Hepatocyte (in vitro differentiated cells): ENCODE data around the gene ITGB7. TPM values are rescaled to one million over a fixed set of nuclear protein-coding genes. Genes with fewer than 3 reads are reported as not detected.

Source experiments
- DNase-seq: peaks from one replicate; pipeline ENCODE4 v3.0.0-alpha.2; 2016; ENCODE audit warnings: low spot score
- H2AFZ ChIP-seq: fragments of 200-600 bp; sonication (generic); 2 replicates; pipeline ENCODE4 v1.6.0; 2016; ENCODE audit warnings: antibody characterized with exemption, mild to moderate bottlenecking
- H3K27ac ChIP-seq: fragments of 200-600 bp; sonication (generic); 2 replicates; pipeline ENCODE4 v1.5.1; 2016; ENCODE audit warnings: mild to moderate bottlenecking
- H3K27me3 ChIP-seq: fragments of 200-600 bp; sonication (generic); 2 replicates; pipeline ENCODE4 v1.6.1; 2016
- H3K36me3 ChIP-seq: fragments of 200-600 bp; sonication (generic); replicated peaks from 2 replicates; pipeline ENCODE4 v1.5.1; 2016; ENCODE audit warnings: low read depth; ENCODE audit not compliant: insufficient read depth
- H3K4me1 ChIP-seq: fragments of 200-600 bp; sonication (generic); 2 replicates; pipeline ENCODE4 v1.5.1; 2016; ENCODE audit warnings: mild to moderate bottlenecking, moderate library complexity; ENCODE audit not compliant: insufficient read depth
- H3K4me2 ChIP-seq: fragments of 200-600 bp; sonication (generic); 2 replicates; pipeline ENCODE4 v1.6.0; 2016
- H3K4me3 ChIP-seq: fragments of 200-600 bp; sonication (generic); 2 replicates; pipeline ENCODE4 v1.5.1; 2016; ENCODE audit warnings: mild to moderate bottlenecking
- H3K79me2 ChIP-seq: fragments of 200-600 bp; sonication (generic); 2 replicates; pipeline ENCODE4 v1.6.0; 2017; ENCODE audit warnings: mild to moderate bottlenecking
- H3K9me2 ChIP-seq: fragments of 200-600 bp; sonication (generic); replicated peaks from 2 replicates; pipeline ENCODE4 v1.6.0; 2017; ENCODE audit warnings: mild to moderate bottlenecking; ENCODE audit not compliant: insufficient read depth
- H3K9me3 ChIP-seq: fragments of 200-600 bp; sonication (generic); 2 replicates; pipeline ENCODE4 v1.5.1; 2016; ENCODE audit warnings: low read depth, mild to moderate bottlenecking
- H4K20me1 ChIP-seq: fragments of 200-600 bp; sonication (generic); 2 replicates; pipeline ENCODE4 v1.6.0; 2016; ENCODE audit warnings: mild to moderate bottlenecking; ENCODE audit not compliant: insufficient read depth, poor library complexity, severe bottlenecking
- EZH2 ChIP-seq: fragments of 200-600 bp; sonication (generic); IDR thresholded peaks from 2 replicates; pipeline ENCODE4 v1.6.1; 2016; ENCODE audit warnings: antibody characterized with exemption, mild to moderate bottlenecking, borderline replicate concordance
- EZH2phosphoT487 ChIP-seq: fragments of 200-600 bp; sonication (generic); IDR thresholded peaks from one replicate; pipeline ENCODE4 v1.6.1; 2018; ENCODE audit warnings: antibody characterized with exemption, mild to moderate bottlenecking, low read depth, moderate library complexity; ENCODE audit not compliant: unreplicated experiment, severe bottlenecking
- WGBS: methylation state at CpG from one replicate; pipeline ENCODE4 v1.1.6; 2016; ENCODE audit warnings: low lambda C conversion rate; ENCODE audit errors: missing lambda C conversion rate; 5-methylcytosine and 5-hydroxymethylcytosine counted together
- polyA plus RNA-seq: library from polyadenylated mRNA; unstranded; fragments of >200 nt; fragmentation: Nextera tagmentation; extraction: Ambion mirVana; gene quantifications from 2 replicates; pipeline ENCODE4 v1.2.1, GENCODE V29; 2016
- total RNA-seq: library from RNA; depleted of rRNA; stranded (reverse); fragments of >200 nt; gene quantifications from 2 replicates; pipeline ENCODE4 v1.2.3, GENCODE V29; 2014
- TF ChIP-seq, protein P1 (sequence below): fragments of 200-600 bp; sonication (generic); IDR thresholded peaks from 2 replicates; pipeline ENCODE4 v1.5.1; 2016; ENCODE audit warnings: antibody characterized with exemption, mild to moderate bottlenecking; ENCODE audit not compliant: poor library complexity

Gene ITGB7
- total and polyA plus RNA-seq, 2 experiments from 2014 or later, result 0.23 TPM; not detected in 1

DNA sequence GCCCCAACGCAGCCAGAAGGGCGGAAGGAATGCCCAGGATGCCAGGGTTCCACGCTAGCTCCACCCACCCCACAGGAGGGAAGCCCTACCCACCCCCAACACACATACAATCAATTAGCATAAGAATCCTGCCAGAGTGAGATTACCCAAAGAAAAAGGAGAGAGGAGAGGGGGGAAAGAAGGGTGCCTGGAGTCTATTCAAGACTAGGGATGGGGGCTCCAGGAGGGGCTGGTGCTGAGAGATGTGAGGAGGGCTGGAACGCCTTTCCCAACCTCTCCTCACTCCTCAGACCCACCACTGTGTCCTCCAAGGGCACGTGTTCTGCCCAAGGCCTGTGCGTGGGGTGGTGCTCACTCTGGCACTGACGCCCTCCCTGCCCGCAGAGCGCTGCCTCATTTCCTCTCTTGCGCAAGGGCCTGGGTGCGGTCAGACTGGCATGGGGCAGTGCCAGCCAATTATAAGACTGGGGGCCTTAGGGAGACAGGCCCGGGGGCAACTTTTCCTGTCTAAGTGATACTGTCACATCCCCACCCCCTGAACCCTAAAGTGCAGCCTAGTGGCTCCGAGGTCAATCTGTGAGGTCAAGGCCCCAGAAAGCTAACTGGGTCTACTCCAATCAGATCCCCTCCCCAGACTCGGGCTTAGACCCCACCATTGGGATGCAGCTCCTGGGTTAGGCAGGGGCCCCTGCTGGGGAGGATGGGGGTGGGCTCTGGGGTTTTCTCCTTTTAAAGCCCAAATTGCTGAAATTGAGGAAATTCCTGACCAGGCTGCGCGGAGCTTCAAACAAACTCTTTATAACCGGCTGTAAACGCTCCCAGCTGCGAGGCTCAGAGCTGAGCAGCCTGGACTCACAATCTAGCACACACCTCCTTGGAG, 10.2 kb upstream of the ITGB7 start:
- WGBS, result 43% methylated on average over 19 of the region's 19 CpGs
- H3K9me3 ChIP-seq, result no peaks in the 10 kb centered on the region
- no peak overlapping the region for H2AFZ ChIP-seq
- peaks cover 57% of the 10 kb centered on the region for H3K79me2 ChIP-seq
- H3K4me1 ChIP-seq, result peaks cover 39% of the 10 kb centered on the region
- H3K4me2 ChIP-seq, result peak overlapping the region; percentile 98
- H3K27me3 ChIP-seq, result no peaks in the 10 kb centered on the region
- no peaks in the 10 kb centered on the region for H3K36me3 ChIP-seq
- H4K20me1 ChIP-seq, result peaks cover 21% of the 10 kb centered on the region
- no peak for DNase-seq
- TF ChIP-seq EZH2 (no peak), EZH2phosphoT487 (no peak)
- TF ChIP-seq, protein P1, sequence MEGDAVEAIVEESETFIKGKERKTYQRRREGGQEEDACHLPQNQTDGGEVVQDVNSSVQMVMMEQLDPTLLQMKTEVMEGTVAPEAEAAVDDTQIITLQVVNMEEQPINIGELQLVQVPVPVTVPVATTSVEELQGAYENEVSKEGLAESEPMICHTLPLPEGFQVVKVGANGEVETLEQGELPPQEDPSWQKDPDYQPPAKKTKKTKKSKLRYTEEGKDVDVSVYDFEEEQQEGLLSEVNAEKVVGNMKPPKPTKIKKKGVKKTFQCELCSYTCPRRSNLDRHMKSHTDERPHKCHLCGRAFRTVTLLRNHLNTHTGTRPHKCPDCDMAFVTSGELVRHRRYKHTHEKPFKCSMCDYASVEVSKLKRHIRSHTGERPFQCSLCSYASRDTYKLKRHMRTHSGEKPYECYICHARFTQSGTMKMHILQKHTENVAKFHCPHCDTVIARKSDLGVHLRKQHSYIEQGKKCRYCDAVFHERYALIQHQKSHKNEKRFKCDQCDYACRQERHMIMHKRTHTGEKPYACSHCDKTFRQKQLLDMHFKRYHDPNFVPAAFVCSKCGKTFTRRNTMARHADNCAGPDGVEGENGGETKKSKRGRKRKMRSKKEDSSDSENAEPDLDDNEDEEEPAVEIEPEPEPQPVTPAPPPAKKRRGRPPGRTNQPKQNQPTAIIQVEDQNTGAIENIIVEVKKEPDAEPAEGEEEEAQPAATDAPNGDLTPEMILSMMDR, result no peak
- H3K27ac ChIP-seq, result peak overlapping the region; percentile 100
- H3K9me2 ChIP-seq, result no peaks in the 10 kb centered on the region
- H3K4me3 ChIP-seq, result no peak overlapping the region

DNA sequence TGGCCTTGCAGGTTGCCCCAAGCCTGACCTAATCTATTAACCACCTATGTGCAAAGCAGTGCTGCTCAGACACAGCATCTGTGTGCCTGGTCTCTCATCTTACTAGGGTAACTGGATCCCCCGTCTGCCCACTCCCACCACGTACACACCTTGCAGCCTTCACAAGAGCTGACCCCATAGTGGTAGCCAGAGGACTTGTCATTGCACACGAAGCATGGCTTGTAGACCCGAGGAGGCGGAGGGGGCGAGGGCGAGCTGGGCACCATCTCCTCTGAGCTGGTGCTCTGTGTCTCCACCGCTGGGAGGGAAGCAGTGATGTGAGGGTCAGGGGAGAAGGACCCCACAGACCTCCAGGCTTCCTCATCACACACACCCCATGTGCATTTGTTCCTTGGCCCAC, 8.4 kb upstream of the ITGB7 start:
- 97% methylated on average over 8 of the region's 8 CpGs for WGBS
- Histone ChIP-seq H3K27ac (peak overlapping the region; percentile 100), H4K20me1 (peaks cover 21% of the 10 kb centered on the region), H3K79me2 (peaks cover 57% of the 10 kb centered on the region), H3K36me3 (no peaks in the 10 kb centered on the region), H3K4me1 (peaks cover 34% of the 10 kb centered on the region), H3K9me2 (no peaks in the 10 kb centered on the region), H3K27me3 (no peaks in the 10 kb centered on the region), H3K4me3 (no peak overlapping the region), H2AFZ (no peak overlapping the region), H3K9me3 (no peaks in the 10 kb centered on the region), H3K4me2 (no peak overlapping the region)
- DNase-seq, result no peak
- no peak for TF ChIP-seq EZH2phosphoT487
- TF ChIP-seq EZH2, result no peak
- TF ChIP-seq, protein P1, result no peak

DNA sequence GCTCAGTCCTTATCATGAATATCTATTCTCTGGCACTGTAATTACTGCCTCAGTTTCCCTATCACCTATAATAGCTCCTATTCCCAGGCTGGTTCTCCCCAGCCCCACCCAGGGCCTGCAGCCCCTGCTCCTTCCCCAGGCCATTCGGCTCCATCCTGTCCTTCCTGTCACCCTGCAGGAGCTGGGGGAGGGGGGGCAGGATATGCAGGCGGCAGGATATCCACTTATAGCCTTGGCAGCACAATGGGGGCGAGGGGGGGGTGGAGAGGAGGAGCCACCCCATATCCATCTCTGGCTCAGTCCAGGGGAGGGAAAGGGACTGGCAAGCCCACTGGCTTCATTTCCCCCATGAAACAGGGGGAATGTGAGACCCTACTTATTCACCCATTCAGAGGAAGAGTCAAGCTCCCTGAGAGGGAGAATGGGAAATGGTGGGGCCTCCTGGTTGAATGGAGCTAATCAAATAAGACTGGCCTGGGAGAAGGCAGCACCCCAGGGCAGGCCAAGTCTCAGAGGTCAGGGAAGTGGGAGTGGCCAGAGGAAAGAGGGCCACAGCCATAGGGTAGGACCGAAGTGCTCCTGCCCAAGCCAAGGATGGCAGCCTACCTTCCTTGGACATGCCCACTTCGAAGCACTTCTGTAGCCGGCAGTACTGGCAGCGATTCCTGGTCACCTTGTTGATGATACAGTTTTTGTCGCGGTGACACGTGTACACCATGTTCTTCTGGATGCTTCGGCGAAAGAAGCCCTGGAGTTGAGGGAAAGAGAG, 7.8 kb upstream of the ITGB7 start:
- H3K9me2 ChIP-seq, result no peaks in the 10 kb centered on the region
- peaks cover 21% of the 10 kb centered on the region for H4K20me1 ChIP-seq
- no peaks in the 10 kb centered on the region for H3K36me3 ChIP-seq
- H3K27ac ChIP-seq, result no peak overlapping the region
- H2AFZ ChIP-seq, result no peak overlapping the region
- peaks cover 34% of the 10 kb centered on the region for H3K4me1 ChIP-seq
- no peak overlapping the region for H3K4me3 ChIP-seq
- peaks cover 56% of the 10 kb centered on the region for H3K79me2 ChIP-seq
- no peak for DNase-seq
- no peaks in the 10 kb centered on the region for H3K27me3 ChIP-seq
- TF ChIP-seq EZH2 (no peak), EZH2phosphoT487 (no peak)
- TF ChIP-seq, protein P1, result no peak
- H3K9me3 ChIP-seq, result no peaks in the 10 kb centered on the region
- 84% methylated on average over 12 of the region's 12 CpGs for WGBS
- H3K4me2 ChIP-seq, result no peak overlapping the region
